K562 (cell line): ENCODE measurements around the gene TNNT3. TPM values are rescaled to one million over a fixed set of nuclear protein-coding genes. Genes with fewer than 3 reads are reported as not detected.

ENCODE experiments used
- ATAC-seq: fragments of 200-7000 bp; cut with Tn5 transposase; 3 replicates; pipeline ENCODE4 v1.9.1; 2020; ENCODE audit warnings: moderate library complexity
- BruUV-seq: library from RNA; stranded (reverse); fragments of 400-500 nt; replicated peaks from 2 replicates; lab custom pipeline; 2021; lab: Mats Ljungman, UMichigan
- CTCF ChIA-PET: fragments of 300-600 bp; formaldehyde crosslinking; extraction: SDS; loops from one replicate; lab custom pipeline; 2021; ENCODE audit warnings: low intra/inter-chr PET ratio; lab: Yijun Ruan, JAX
- POLR2A ChIA-PET: fragments of 300-600, 350-650 bp; sonication (Branson Sonifier 250); formaldehyde crosslinking; extraction: SDS; loops from one replicate; lab custom pipeline; 2021; ENCODE audit warnings: antibody characterized with exemption, inconsistent platforms; lab: Yijun Ruan, JAX
- DNase-seq, 4 experiments: peaks; one replicate each; pipeline versions ENCODE4 v3.0.0 to v3.0.0-alpha.2; 2011 to 2018; ENCODE audit warnings: low spot score in 3 of 4, mixed read lengths in 3 of 4; ENCODE audit errors: extremely low read depth in 1 of 4
- FAIRE-seq: peaks from 2 replicates; lab custom pipeline; 2011; peaks lifted over from hg19 to GRCh38; lab: Jason Lieb, UNC
- H2AFZ ChIP-seq: 2 replicates; pipeline ENCODE4 v1.6.0; 2011; ENCODE audit warnings: low read depth, low read length, control low read depth, inconsistent platforms
- H3K27ac ChIP-seq: fragments of 200-600 bp; 3 replicates; pipeline ENCODE4 v1.8.0; 2011; ENCODE audit warnings: low read depth, mild to moderate bottlenecking, control low read depth, inconsistent platforms, low read length, moderate library complexity, mixed read lengths; ENCODE audit errors: extremely low read depth
- H3K27me3 ChIP-seq, 2 experiments: fragments of 300-600 bp in 1 of 2; 2 replicates in 1 of 2; 3 replicates in 1 of 2; pipeline versions ENCODE4 v1.6.0 to v1.8.0; 2011; ENCODE audit warnings: inconsistent platforms in 2 of 2, low read length in 2 of 2, mild to moderate bottlenecking in 1 of 2, mixed read lengths in 1 of 2, moderate library complexity in 1 of 2; ENCODE audit not compliant: control insufficient read depth in 2 of 2, insufficient read depth in 2 of 2
- H3K36me3 ChIP-seq: fragments of 300-600 bp; 3 replicates; pipeline ENCODE4 v1.8.0; 2011; ENCODE audit warnings: mild to moderate bottlenecking, low read length, inconsistent platforms; ENCODE audit not compliant: control insufficient read depth, insufficient read depth
- H3K4me1 ChIP-seq, 2 experiments: fragments of 200-600 bp in 1 of 2; replicated peaks in 1 of 2; 2 replicates in 1 of 2; 3 replicates in 1 of 2; pipeline versions ENCODE4 v1.5.1 to v1.8.0; 2011; ENCODE audit warnings: inconsistent platforms in 2 of 2, low read length in 2 of 2, mild to moderate bottlenecking in 1 of 2, mixed read lengths in 1 of 2, moderate library complexity in 1 of 2; ENCODE audit not compliant: control insufficient read depth in 2 of 2, insufficient read depth in 2 of 2
- H3K4me2 ChIP-seq: 2 replicates; pipeline ENCODE4 v1.6.1; 2011; ENCODE audit warnings: low read length, control low read depth, inconsistent platforms, mixed read lengths; ENCODE audit not compliant: insufficient read depth
- H3K4me3 ChIP-seq: fragments of 200-600 bp; sonication (generic), shearing (Covaris generic); 2 replicates; pipeline ENCODE4 v1.5.1; 2016; ENCODE audit warnings: control low read depth, inconsistent platforms
- H3K79me2 ChIP-seq: fragments of 200-600 bp; 3 replicates; pipeline ENCODE4 v1.8.0; 2011; ENCODE audit warnings: low read length, inconsistent platforms; ENCODE audit not compliant: control insufficient read depth, insufficient read depth
- H3K9ac ChIP-seq, 2 experiments: 2 replicates each; pipeline versions ENCODE4 v1.6.0 to v1.6.1; 2011; ENCODE audit warnings: low read depth in 2 of 2, low read length in 2 of 2, control low read depth in 1 of 2, inconsistent platforms in 1 of 2, mild to moderate bottlenecking in 1 of 2, mixed read lengths in 1 of 2; ENCODE audit not compliant: insufficient read depth in 1 of 2
- H3K9me1 ChIP-seq: one replicate; pipeline ENCODE4 v1.6.0; 2011; ENCODE audit warnings: inconsistent platforms, mild to moderate bottlenecking, low read length, moderate library complexity; ENCODE audit not compliant: control insufficient read depth, insufficient read depth
- H3K9me3 ChIP-seq: replicated peaks from 2 replicates; pipeline ENCODE4 v1.5.1; 2011; ENCODE audit warnings: low read depth, low read length, inconsistent platforms; ENCODE audit not compliant: control insufficient read depth, insufficient read depth
- H4K20me1 ChIP-seq: replicated peaks from 2 replicates; pipeline ENCODE4 v1.6.1; 2011; ENCODE audit warnings: low read length, inconsistent platforms, mixed read lengths; ENCODE audit not compliant: control insufficient read depth, insufficient read depth
- COPS2 ChIP-seq: fragments of 450-650 bp; conservative IDR thresholded peaks from 2 replicates; pipeline ENCODE4 v1.6.1; 2016; ENCODE audit warnings: mild to moderate bottlenecking, moderate library complexity
- CREM ChIP-seq: IDR thresholded peaks from 2 replicates; pipeline ENCODE4 v1.6.1; 2014; ENCODE audit warnings: antibody characterized with exemption, low read depth
- EGR1 ChIP-seq: fragments of 450-650 bp; conservative IDR thresholded peaks from 2 replicates; pipeline ENCODE4 v1.6.1; 2017; ENCODE audit warnings: mild to moderate bottlenecking
- ETS1 ChIP-seq: conservative IDR thresholded peaks from 2 replicates; pipeline ENCODE4 v1.6.1; 2011; ENCODE audit warnings: low read depth, mild to moderate bottlenecking, low read length; ENCODE audit not compliant: control insufficient read depth
- HMGXB4 ChIP-seq: sonication (generic); formaldehyde crosslinking; IDR thresholded peaks from 2 replicates; pipeline ENCODE4 v1.8.1; 2023; ENCODE audit warnings: mild to moderate bottlenecking, missing genetic modification reagents
- KAT2B ChIP-seq: IDR thresholded peaks from one replicate; pipeline ENCODE4 v1.6.1; 2012; ENCODE audit warnings: low read depth, mild to moderate bottlenecking, control low read depth, inconsistent platforms, low read length, moderate library complexity
- NBN ChIP-seq: fragments of 450-650 bp; IDR thresholded peaks from 2 replicates; pipeline ENCODE4 v1.6.1; 2016; ENCODE audit warnings: low read depth, mild to moderate bottlenecking
- NCOA4 ChIP-seq: fragments of 450-650 bp; IDR thresholded peaks from 2 replicates; pipeline ENCODE4 v1.6.1; 2018; ENCODE audit warnings: mild to moderate bottlenecking; ENCODE audit not compliant: partially characterized antibody
- RBM39 ChIP-seq: fragments of 200-400 bp; formaldehyde crosslinking; optimal IDR thresholded peaks from 2 replicates; pipeline ENCODE3; 2018; ENCODE audit warnings: low read depth, low read length
- SMAD3 ChIP-seq: fragments of 450-650 bp; formaldehyde crosslinking; conservative IDR thresholded peaks from 2 replicates; pipeline ENCODE4 v1.4.0; 2020; ENCODE audit warnings: mild to moderate bottlenecking
- ZNF511 ChIP-seq: sonication (generic); formaldehyde crosslinking; IDR thresholded peaks from 2 replicates; pipeline ENCODE4 v1.8.0; 2022; ENCODE audit warnings: mild to moderate bottlenecking, missing genetic modification reagents
- WGBS: fragments of 100-300 bp; shearing (Covaris generic); methylation state at CpG from one replicate; pipeline ENCODE4 v1.1.6; 2016; ENCODE audit warnings: low coverage, mixed read lengths; ENCODE audit not compliant: insufficient coverage; ENCODE audit errors: missing lambda C conversion rate; 5-methylcytosine and 5-hydroxymethylcytosine counted together
- in situ Hi-C: fragments of 300-500 bp; cut with MboI; formaldehyde crosslinking; loops from 4 replicates; pipeline ENCODE4 v1.15.0; 2018; ENCODE audit warnings: inconsistent platforms, mixed read lengths
- intact Hi-C: fragments of 100-400 bp; cut with micrococcal nuclease; formaldehyde crosslinking; loops from 2 replicates; pipeline ENCODE4 v1.14.2; 2022
- polyA plus RNA-seq, 8 experiments: library from polyadenylated mRNA; depleted of rRNA in 4 of 8; stranded (reverse) in 5 of 8; unstranded in 3 of 8; fragments of >200 nt; fragmentation: Nextera tagmentation in 2 of 8; fragmentation: Illumina TruSeq in 1 of 8; extraction: Ambion mirVana in 2 of 8; extraction: Trizol in 1 of 8; gene quantifications; 2 replicates each; pipeline versions ENCODE4 v1.2.1 to v1.2.3, GENCODE V29; 2011 to 2014; ENCODE audit warnings: inconsistent platforms in 1 of 8, missing spikeins in 1 of 8
- total RNA-seq, 7 experiments: library from RNA; depleted of rRNA in 6 of 7; stranded (reverse); fragments of >200 nt in 6 of 7; fragmentation: Illumina TruSeq in 2 of 7; extraction: Trizol in 2 of 7; gene quantifications; 2 replicates each; pipeline versions ENCODE4 v1.2.1 to v1.2.3, GENCODE V29; 2011 to 2021; ENCODE audit warnings: low replicate concordance in 1 of 7

Gene TNNT3
- total and polyA plus RNA-seq, 9 of the 15 experiments (the other 6 are each of a cell fraction or from before 2014, with no cell fraction given), result 0.10 TPM; not detected in 8

GRCh38 chr11:1924181-1924580, 4.7 kb downstream of the TNNT3 start:
- intact Hi-C loops (no loop called here), in situ Hi-C loops (no loop called here)
- ChIA-PET CTCF (no interaction called here), POLR2A (no interaction called here)
- Histone ChIP-seq H3K4me3 (no peak overlapping the region), H3K9ac (no peak overlapping the region), H3K36me3 (no peaks in the 10 kb centered on the region), H3K27me3 (peaks cover 14 to 79% of the 10 kb centered on the region in 2 experiments; a peak in 4 of 5 replicates), H3K9me1 (no peaks in the 10 kb centered on the region), H3K4me1 (peaks cover 0 to 50% of the 10 kb centered on the region in 2 experiments; a peak in 2 of 5 replicates), H3K27ac (no peak overlapping the region), H3K4me2 (no peak overlapping the region), H4K20me1 (peaks cover 7% of the 10 kb centered on the region; the same call in 1 of the 2 replicates), H3K9me3 (no peaks in the 10 kb centered on the region), H3K79me2 (no peaks in the 10 kb centered on the region), H2AFZ (no peak overlapping the region)
- ATAC-seq (no peak), FAIRE-seq (no peak), DNase-seq (no peak)
- no TSS peak for BruUV-seq
- WGBS, result 9% methylated on average over 17 of the region's 17 CpGs
- TF ChIP-seq ZNF511 (CRISPR knock-in tag) (no peak), EGR1 (peak; percentile 66)

GRCh38 chr11:1924646-1925372, 5.3 kb downstream of the TNNT3 start:
- no peaks in the 10 kb centered on the region for H3K9me1 ChIP-seq
- H3K36me3 ChIP-seq, result no peaks in the 10 kb centered on the region
- intact Hi-C loops, result no loop called here
- H3K9ac ChIP-seq, result no peak overlapping the region
- H3K9me3 ChIP-seq, result no peaks in the 10 kb centered on the region
- no TSS peak for BruUV-seq
- no peak for ATAC-seq
- WGBS, result 6% methylated on average over 14 of the region's 21 CpGs
- H2AFZ ChIP-seq, result no peak overlapping the region
- no peak overlapping the region for H3K4me2 ChIP-seq
- ChIA-PET POLR2A (no interaction called here), CTCF (no interaction called here)
- DNase-seq, result no peak
- peaks cover 0 to 49% of the 10 kb centered on the region in 2 experiments; a peak in 2 of 5 replicates for H3K4me1 ChIP-seq
- no peak overlapping the region for H3K27ac ChIP-seq
- in situ Hi-C loops, result no loop called here
- H4K20me1 ChIP-seq, result peaks cover 13% of the 10 kb centered on the region; the same call in 1 of the 2 replicates
- FAIRE-seq, result no peak
- no peaks in the 10 kb centered on the region for H3K79me2 ChIP-seq
- H3K4me3 ChIP-seq, result no peak overlapping the region
- H3K27me3 ChIP-seq, result peaks cover 16 to 79% of the 10 kb centered on the region in 2 experiments; a peak in 4 of 5 replicates
- no peak for TF ChIP-seq CREM
- TF ChIP-seq NCOA4, result no peak
- no peak for TF ChIP-seq COPS2
- TF ChIP-seq HMGXB4, result no peak
- TF ChIP-seq SMAD3, result no peak
- no peak for TF ChIP-seq RBM39
- TF ChIP-seq ETS1, result no peak
- no peak for TF ChIP-seq NBN
- no peak for TF ChIP-seq KAT2B
